H1 (cell line): ENCODE results near the gene COMMD1. TPM values are rescaled to one million over a fixed set of nuclear protein-coding genes. Genes with fewer than 3 reads are reported as not detected.

Experiments
- CTCF ChIA-PET: fragments of 300-600 bp; sonication (Branson Sonifier 250); formaldehyde crosslinking; loops from one replicate; lab custom pipeline; 2021; ENCODE audit not compliant: partially characterized antibody; lab: Charles Lee
- POLR2A ChIA-PET: fragments of 300-600 bp; sonication (Branson Sonifier 250); formaldehyde crosslinking; loops from one replicate; lab custom pipeline; 2021; ENCODE audit warnings: inconsistent platforms; ENCODE audit not compliant: partially characterized antibody; lab: Charles Lee
- DNase-seq, 2 experiments: peaks; one replicate each; pipeline versions ENCODE4 v3.0.0 to v3.0.0-alpha.2; 2010 to 2022; ENCODE audit warnings: low spot score in 2 of 2, low read depth in 1 of 2, mixed read lengths in 1 of 2
- FAIRE-seq: peaks from 2 replicates; lab custom pipeline; 2011; peaks lifted over from hg19 to GRCh38; lab: Jason Lieb, UNC
- H2AFZ ChIP-seq: 2 replicates; pipeline ENCODE4 v1.8.1; 2012; ENCODE audit warnings: low read length, inconsistent platforms
- H2AK5ac ChIP-seq: 2 replicates; pipeline ENCODE4 v1.6.1; 2013; ENCODE audit warnings: low read depth, low read length
- H2BK120ac ChIP-seq: replicated peaks from 2 replicates; pipeline ENCODE3; 2013; ENCODE audit warnings: low read depth, low read length, inconsistent platforms
- H2BK12ac ChIP-seq: 2 replicates; pipeline ENCODE4 v1.6.1; 2013; ENCODE audit warnings: low read depth, low read length
- H2BK15ac ChIP-seq: 2 replicates; pipeline ENCODE4 v1.6.1; 2013; ENCODE audit warnings: low read length
- H2BK20ac ChIP-seq: 2 replicates; pipeline ENCODE4 v1.6.1; 2013; ENCODE audit warnings: low read length
- H2BK5ac ChIP-seq: 2 replicates; pipeline ENCODE4 v1.6.1; 2013; ENCODE audit warnings: low read depth, low read length
- H3K14ac ChIP-seq: 2 replicates; pipeline ENCODE4 v1.6.1; 2013; ENCODE audit warnings: inconsistent platforms; ENCODE audit not compliant: insufficient read length
- H3K18ac ChIP-seq: 2 replicates; pipeline ENCODE4 v1.6.1; 2013; ENCODE audit warnings: low read length; ENCODE audit errors: extremely low read depth
- H3K23ac ChIP-seq: 2 replicates; pipeline ENCODE4 v1.6.1; 2013; ENCODE audit warnings: inconsistent platforms; ENCODE audit not compliant: insufficient read length
- H3K23me2 ChIP-seq: 2 replicates; pipeline ENCODE4 v1.6.1; 2013; ENCODE audit warnings: low read depth, low read length
- H3K27ac ChIP-seq: 2 replicates; pipeline ENCODE4 v1.6.1; 2011; ENCODE audit warnings: low read depth, low read length, inconsistent platforms
- H3K27me3 ChIP-seq, 4 experiments: replicated peaks in 1 of 4; 1 replicate in 1 of 4; 2 replicates in 3 of 4; pipeline versions ENCODE4 v1.6.1 to v1.8.1; 2011 to 2013; ENCODE audit warnings: low read length in 3 of 4, mild to moderate bottlenecking in 3 of 4, inconsistent platforms in 2 of 4, mixed read lengths in 2 of 4, moderate library complexity in 1 of 4; ENCODE audit not compliant: control insufficient read depth in 3 of 4, insufficient read depth in 3 of 4; ENCODE audit errors: extremely low read depth in 1 of 4
- H3K36me3 ChIP-seq, 4 experiments: 2 replicates each; pipeline versions ENCODE4 v1.6.1 to v1.8.1; 2011 to 2013; ENCODE audit warnings: mild to moderate bottlenecking in 4 of 4, low read length in 3 of 4, moderate library complexity in 2 of 4, control low read depth in 1 of 4, inconsistent platforms in 1 of 4; ENCODE audit not compliant: insufficient read depth in 4 of 4, control insufficient read depth in 2 of 4
- H3K4ac ChIP-seq: replicated peaks from 2 replicates; pipeline ENCODE3; 2013; ENCODE audit warnings: low read length, low read depth, mixed read lengths, inconsistent platforms; ENCODE audit not compliant: insufficient read length
- H3K4me1 ChIP-seq, 4 experiments: replicated peaks in 1 of 4; 1 replicate in 1 of 4; 2 replicates in 3 of 4; pipeline versions ENCODE4 v1.6.1 to v1.8.1; 2011 to 2013; ENCODE audit warnings: low read length in 3 of 4, inconsistent platforms in 2 of 4, mixed read lengths in 1 of 4; ENCODE audit not compliant: insufficient read depth in 4 of 4, control insufficient read depth in 3 of 4
- H3K4me2 ChIP-seq, 2 experiments: 2 replicates each; pipeline versions ENCODE4 v1.6.1 to v1.8.1; 2011 to 2013; ENCODE audit warnings: low read depth in 2 of 2, low read length in 2 of 2, control low read depth in 1 of 2, inconsistent platforms in 1 of 2, mild to moderate bottlenecking in 1 of 2; ENCODE audit not compliant: insufficient read depth in 1 of 2
- H3K4me3 ChIP-seq, 4 experiments: fragments of 200-600, 300-600 bp in 1 of 4; sonication (generic), shearing (Covaris generic), sonication (Bioruptor Twin) in 1 of 4; 2 replicates each; pipeline versions ENCODE4 v1.5.1 to v1.8.1; 2011 to 2016; ENCODE audit warnings: low read length in 4 of 4, low read depth in 3 of 4, control low read depth in 2 of 4, inconsistent platforms in 2 of 4, mild to moderate bottlenecking in 2 of 4, mixed read lengths in 1 of 4, moderate library complexity in 1 of 4; ENCODE audit not compliant: insufficient read depth in 2 of 4; ENCODE audit errors: extremely low read depth in 1 of 4
- H3K56ac ChIP-seq: replicated peaks from 2 replicates; pipeline ENCODE3; 2013; ENCODE audit warnings: low read depth, mild to moderate bottlenecking, mixed read lengths, low read length, inconsistent platforms; ENCODE audit not compliant: insufficient read length
- H3K79me1 ChIP-seq: 2 replicates; pipeline ENCODE4 v1.6.1; 2013; ENCODE audit warnings: low read depth, low read length, control low read depth
- H3K79me2 ChIP-seq, 2 experiments: 2 replicates each; pipeline versions ENCODE4 v1.6.1 to v1.8.1; 2012 to 2013; ENCODE audit warnings: low read length in 2 of 2, mild to moderate bottlenecking in 2 of 2, inconsistent platforms in 1 of 2; ENCODE audit not compliant: insufficient read depth in 2 of 2, control insufficient read depth in 1 of 2
- H3K9ac ChIP-seq, 4 experiments: replicated peaks in 1 of 4; 1 replicate in 1 of 4; 2 replicates in 3 of 4; pipeline versions ENCODE4 v1.6.1 to v1.8.1; 2011 to 2013; ENCODE audit warnings: low read depth in 3 of 4, low read length in 3 of 4, control low read depth in 2 of 4, mild to moderate bottlenecking in 2 of 4, moderate library complexity in 2 of 4, inconsistent platforms in 1 of 4; ENCODE audit errors: extremely low read depth in 1 of 4
- H3K9me3 ChIP-seq, 2 experiments: 2 replicates each; pipeline versions ENCODE4 v1.6.1 to v1.8.1; 2012 to 2013; ENCODE audit warnings: mild to moderate bottlenecking in 2 of 2, moderate library complexity in 2 of 2, control low read depth in 1 of 2, inconsistent platforms in 1 of 2, low read depth in 1 of 2, low read length in 1 of 2, mixed read lengths in 1 of 2; ENCODE audit not compliant: insufficient read depth in 2 of 2
- H4K20me1 ChIP-seq, 2 experiments: replicated peaks in 1 of 2; 2 replicates each; pipeline versions ENCODE3 to v1.8.1; 2011 to 2013; ENCODE audit warnings: inconsistent platforms in 2 of 2, low read length in 2 of 2, mild to moderate bottlenecking in 1 of 2; ENCODE audit not compliant: insufficient read depth in 2 of 2, control insufficient read depth in 1 of 2
- H4K5ac ChIP-seq: 2 replicates; pipeline ENCODE4 v1.6.1; 2013; ENCODE audit warnings: low read length, low read depth, mixed read lengths, inconsistent platforms; ENCODE audit not compliant: insufficient read length
- H4K8ac ChIP-seq: 2 replicates; pipeline ENCODE4 v1.8.0; 2013; ENCODE audit warnings: mild to moderate bottlenecking, moderate library complexity, low read length, inconsistent platforms; ENCODE audit not compliant: insufficient read depth; ENCODE audit errors: extremely low read depth
- H4K91ac ChIP-seq: replicated peaks from 2 replicates; pipeline ENCODE3; 2013; ENCODE audit warnings: low read length, mixed read lengths, inconsistent platforms; ENCODE audit not compliant: insufficient read length
- CTBP2 ChIP-seq: IDR thresholded peaks from 2 replicates; pipeline ENCODE4 v1.7.0; 2011; ENCODE audit warnings: borderline replicate concordance, mild to moderate bottlenecking, moderate library complexity, mixed read lengths, low read length; ENCODE audit not compliant: insufficient read depth, insufficient read length
- EP300 ChIP-seq, 2 experiments: IDR thresholded peaks; 1 replicate in 1 of 2; 2 replicates in 1 of 2; pipeline ENCODE4 v1.6.1; 2011 to 2012; ENCODE audit warnings: low read depth in 2 of 2, low read length in 2 of 2, mild to moderate bottlenecking in 2 of 2, borderline replicate concordance in 1 of 2, inconsistent platforms in 1 of 2, moderate library complexity in 1 of 2
- KDM1A ChIP-seq: fragments of 200-600, 300-600 bp; sonication (generic); IDR thresholded peaks from 2 replicates; pipeline ENCODE4 v1.7.1; 2016; ENCODE audit warnings: mild to moderate bottlenecking, low read length, borderline replicate concordance
- KDM4A ChIP-seq: IDR thresholded peaks from one replicate; pipeline ENCODE4 v1.7.1; 2012; ENCODE audit warnings: low read depth, mild to moderate bottlenecking, moderate library complexity, low read length, inconsistent platforms; ENCODE audit not compliant: severe bottlenecking
- MAFK ChIP-seq: IDR thresholded peaks from 2 replicates; pipeline ENCODE4 v1.6.1; 2012; ENCODE audit warnings: low read depth, mild to moderate bottlenecking, improper control_type of control experiment, low read length
- PHF8 ChIP-seq: fragments of 200-600 bp; sonication (generic); conservative IDR thresholded peaks from 2 replicates; pipeline ENCODE4 v1.7.1; 2012; ENCODE audit warnings: low read depth, mild to moderate bottlenecking, inconsistent platforms, low read length, moderate library complexity
- RXRA ChIP-seq: IDR thresholded peaks from 2 replicates; pipeline ENCODE4 v1.6.1; 2011; ENCODE audit warnings: low read depth, mild to moderate bottlenecking, low read length, moderate library complexity; ENCODE audit not compliant: insufficient read depth
- SP4 ChIP-seq: IDR thresholded peaks from 2 replicates; pipeline ENCODE4 v1.6.1; 2012; ENCODE audit warnings: low read length, inconsistent platforms
- TAF1 ChIP-seq: IDR thresholded peaks from 2 replicates; pipeline ENCODE4 v1.6.1; 2011; ENCODE audit warnings: mild to moderate bottlenecking, low read depth, low read length
- USF2 ChIP-seq: IDR thresholded peaks from 2 replicates; pipeline ENCODE4 v1.6.1; 2011; ENCODE audit warnings: low read length, improper control_type of control experiment
- WGBS, 2 experiments: shearing (Covaris generic) in 1 of 2; methylation state at CpG; one replicate each; pipeline versions ENCODE4 v1.1.6 to v1.1.7; 2013 to 2015; ENCODE audit warnings: low lambda C conversion rate in 2 of 2, mixed read lengths in 2 of 2, inconsistent platforms in 1 of 2, low coverage in 1 of 2, missing lambda C conversion rate in 1 of 2; ENCODE audit not compliant: insufficient replicate concordance in 2 of 2, insufficient coverage in 1 of 2, insufficient read length in 1 of 2; ENCODE audit errors: extremely low coverage in 1 of 2, missing lambda C conversion rate in 1 of 2; 5-methylcytosine and 5-hydroxymethylcytosine counted together
- polyA plus RNA-seq, 7 experiments: library from polyadenylated mRNA; depleted of rRNA in 3 of 7; stranded (reverse) in 5 of 7; unstranded in 2 of 7; fragments of >200 nt in 5 of 7; fragments of 200-250 nt in 2 of 7; gene quantifications; 1 replicate in 5 of 7; 2 replicates in 1 of 7; 4 replicates in 1 of 7; pipeline versions ENCODE4 v1.2.1 to v1.2.3, GENCODE V29; 2011 to 2013; ENCODE audit warnings: missing spikeins in 2 of 7, mixed read lengths in 2 of 7
- total RNA-seq: library from RNA; stranded (reverse); fragmentation: NEBNext Ultra II Directional; extraction: Animal tissue kit (Norgen Biotek cat#: 25700); gene quantifications from 2 replicates; pipeline ENCODE4 v1.2.1, GENCODE V29; 2021
- TF ChIP-seq, protein P1 (sequence below): IDR thresholded peaks from 2 replicates; pipeline ENCODE4 v1.6.1; 2012; ENCODE audit warnings: low read length, inconsistent platforms

The COMMD1 gene
- total and polyA plus RNA-seq, 2 of the 8 experiments (the other 6 are each of a cell fraction or from before 2014, with no cell fraction given), result 23.5 to 28.3 TPM

DNA sequence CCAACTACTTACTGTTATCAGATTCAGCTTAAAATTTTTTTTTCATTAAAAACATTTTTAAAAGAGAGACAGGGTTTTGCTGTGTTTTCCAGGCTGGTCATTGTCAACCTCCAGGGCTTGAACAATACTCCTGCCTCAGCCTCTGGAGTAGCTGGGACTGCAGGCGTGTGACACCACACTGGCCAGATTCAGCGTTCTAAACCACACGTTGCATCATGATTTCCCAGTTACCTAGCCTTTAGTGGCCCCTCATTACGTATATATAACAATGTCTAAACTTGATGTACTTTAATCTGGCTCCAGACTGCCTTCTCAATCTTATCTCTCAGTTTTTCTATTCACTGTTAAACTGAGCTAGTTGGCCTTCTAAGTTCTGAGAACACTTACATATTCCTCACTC lies 89.6 kb downstream of the COMMD1 start:
- Histone ChIP-seq H4K91ac (no peak overlapping the region), H4K5ac (no peak overlapping the region), H2BK5ac (no peak overlapping the region), H2AFZ (no peak overlapping the region), H3K4me3 (no peak overlapping the region), H2BK15ac (no peak overlapping the region), H3K79me1 (no peaks in the 10 kb centered on the region; the same call in 1 of the 2 replicates), H3K9ac (no peak overlapping the region), H3K56ac (no peak overlapping the region)
- no peak for DNase-seq
- POLR2A ChIA-PET, result interaction anchor here (0.6 to 1.4 kb wide), 2 partner anchors 24 to 136 kb away, joined by 3 read pairs; no protein-coding TSS in a partner anchor
- TF ChIP-seq PHF8 (no peak), KDM1A (no peak), EP300 (IDR thresholded peaks at IDR 0.05; ENCODE audit: borderline replicate concordance in 1 of 2, low read depth in 2 of 2, low read length in 2 of 2) (no peak), SP4 (no peak), CTBP2 (no peak), KDM4A (no peak), MAFK (no peak), USF2 (no peak), RXRA (no peak), TAF1 (no peak)
- TF ChIP-seq, protein P1, sequence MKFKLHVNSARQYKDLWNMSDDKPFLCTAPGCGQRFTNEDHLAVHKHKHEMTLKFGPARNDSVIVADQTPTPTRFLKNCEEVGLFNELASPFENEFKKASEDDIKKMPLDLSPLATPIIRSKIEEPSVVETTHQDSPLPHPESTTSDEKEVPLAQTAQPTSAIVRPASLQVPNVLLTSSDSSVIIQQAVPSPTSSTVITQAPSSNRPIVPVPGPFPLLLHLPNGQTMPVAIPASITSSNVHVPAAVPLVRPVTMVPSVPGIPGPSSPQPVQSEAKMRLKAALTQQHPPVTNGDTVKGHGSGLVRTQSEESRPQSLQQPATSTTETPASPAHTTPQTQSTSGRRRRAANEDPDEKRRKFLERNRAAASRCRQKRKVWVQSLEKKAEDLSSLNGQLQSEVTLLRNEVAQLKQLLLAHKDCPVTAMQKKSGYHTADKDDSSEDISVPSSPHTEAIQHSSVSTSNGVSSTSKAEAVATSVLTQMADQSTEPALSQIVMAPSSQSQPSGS, result no peak
- TF ChIP-seq, all 59 proteins: peak for 0
- Histone ChIP-seq H3K9me3 (no peaks in the 10 kb centered on the region), H3K23me2 (no peaks in the 10 kb centered on the region), H3K4me1 (no peaks in the 10 kb centered on the region), H2BK120ac (no peak overlapping the region), H3K23ac (no peak overlapping the region), H3K27me3 (no peaks in the 10 kb centered on the region), H3K4ac (no peak overlapping the region), H3K36me3 (no peaks in the 10 kb centered on the region), H3K18ac (no peak overlapping the region), H3K79me2 (no peaks in the 10 kb centered on the region), H2BK20ac (no peak overlapping the region), H4K8ac (no peak overlapping the region), H4K20me1 (no peaks in the 10 kb centered on the region), H3K4me2 (no peak overlapping the region), H2BK12ac (no peak overlapping the region), H3K14ac (no peak overlapping the region), H2AK5ac (no peak overlapping the region), H3K27ac (no peak overlapping the region)
- 85% methylated on average over 4 of the region's 4 CpGs; no CpG with 5 or more reads in 1 of the 2 experiments for WGBS, 2 experiments
- CTCF ChIA-PET, result interaction anchor here (0.6 to 2.3 kb wide), 20 partner anchors 8 to 763 kb away, joined by 3 to 16 read pairs (median 3); no protein-coding TSS in a partner anchor
- no peak for FAIRE-seq
